K562 (cell line): Measurements from ENCODE around the gene BTBD1. TPM values are rescaled to one million over a fixed set of nuclear protein-coding genes. Genes with fewer than 3 reads are reported as not detected.

Source experiments
- COPS2 ChIP-seq: fragments of 450-650 bp; conservative IDR thresholded peaks from 2 replicates; pipeline ENCODE4 v1.6.1; 2016; ENCODE audit warnings: mild to moderate bottlenecking, moderate library complexity
- FUS ChIP-seq: fragments of 200-400 bp; formaldehyde crosslinking; optimal IDR thresholded peaks from 2 replicates; pipeline ENCODE3; 2017; ENCODE audit warnings: low read depth, low read length
- GATA2 ChIP-seq: sonication (generic); formaldehyde crosslinking; IDR thresholded peaks from 2 replicates; pipeline ENCODE4 v1.4.0; 2020; ENCODE audit warnings: mild to moderate bottlenecking, missing genetic modification reagents
- HNRNPL ChIP-seq: fragments of 200-400 bp; formaldehyde crosslinking; IDR thresholded peaks from 2 replicates; pipeline ENCODE4 v1.6.1; 2017; ENCODE audit warnings: low read depth, mild to moderate bottlenecking, low read length
- JUND ChIP-seq, 2 experiments: IDR thresholded peaks; 2 replicates in 1 of 2; 3 replicates in 1 of 2; pipeline ENCODE4 v1.6.1; 2011; ENCODE audit warnings: borderline replicate concordance in 2 of 2, low read depth in 2 of 2, low read length in 2 of 2, improper control_type of control experiment in 1 of 2, missing biosample characterization in 1 of 2, missing genetic modification characterization in 1 of 2, missing genetic modification reagents in 1 of 2
- MED1 ChIP-seq: sonication (generic); formaldehyde crosslinking; IDR thresholded peaks from 2 replicates; pipeline ENCODE4 v1.8.1; 2023; ENCODE audit warnings: missing genetic modification reagents, borderline replicate concordance
- MYBL2 ChIP-seq, 2 experiments: fragments of 450-650 bp in 1 of 2; sonication (generic) in 1 of 2; formaldehyde crosslinking in 1 of 2; IDR thresholded peaks; 2 replicates each; pipeline versions ENCODE4 v1.6.1 to v1.8.1; 2017 to 2022; ENCODE audit warnings: borderline replicate concordance in 1 of 2, inconsistent platforms in 1 of 2, low read depth in 1 of 2, mild to moderate bottlenecking in 1 of 2, missing genetic modification reagents in 1 of 2, moderate library complexity in 1 of 2
- POLR3A ChIP-seq: IDR thresholded peaks from 2 replicates; pipeline ENCODE4 v1.6.1; 2011; ENCODE audit warnings: borderline replicate concordance, mild to moderate bottlenecking, moderate library complexity; ENCODE audit not compliant: insufficient read length, insufficient read depth; ENCODE audit errors: extremely low read depth
- RREB1 ChIP-seq: fragments of 250-450 bp; sonication (Bioruptor Pico); IDR thresholded peaks from 2 replicates; pipeline ENCODE4 v1.4.0; 2020
- THRA ChIP-seq: fragments of 450-650 bp; IDR thresholded peaks from 2 replicates; pipeline ENCODE4 v1.6.1; 2017; ENCODE audit warnings: mild to moderate bottlenecking, moderate library complexity
- TOE1 ChIP-seq, 2 experiments: fragments of 450-650 bp in 1 of 2; sonication (generic) in 1 of 2; formaldehyde crosslinking in 1 of 2; IDR thresholded peaks; 2 replicates each; pipeline versions ENCODE4 v1.7.1 to v1.8.0; 2016 to 2022; ENCODE audit warnings: borderline replicate concordance in 2 of 2, mild to moderate bottlenecking in 2 of 2, antibody characterized with exemption in 1 of 2, inconsistent platforms in 1 of 2, low read depth in 1 of 2, missing genetic modification reagents in 1 of 2, moderate library complexity in 1 of 2
- WHSC1 ChIP-seq: IDR thresholded peaks from one replicate; pipeline ENCODE4 v1.6.1; 2012; ENCODE audit warnings: low read length, control low read depth, inconsistent platforms
- ZNF311 ChIP-seq: fragments of 250-450 bp; sonication (Bioruptor Pico); IDR thresholded peaks from 2 replicates; pipeline ENCODE4 v1.4.0; 2020; ENCODE audit warnings: mild to moderate bottlenecking, moderate library complexity
- ZNF436 ChIP-seq: fragments of 250-450, 450-650 bp; sonication (Bioruptor Pico); formaldehyde crosslinking; IDR thresholded peaks from 2 replicates; pipeline ENCODE4 v1.7.0; 2020; ENCODE audit warnings: mild to moderate bottlenecking
- polyA plus RNA-seq, 8 experiments: library from polyadenylated mRNA; depleted of rRNA in 4 of 8; stranded (reverse) in 5 of 8; unstranded in 3 of 8; fragments of >200 nt; fragmentation: Nextera tagmentation in 2 of 8; fragmentation: Illumina TruSeq in 1 of 8; extraction: Ambion mirVana in 2 of 8; extraction: Trizol in 1 of 8; gene quantifications; 2 replicates each; pipeline versions ENCODE4 v1.2.1 to v1.2.3, GENCODE V29; 2011 to 2014; ENCODE audit warnings: inconsistent platforms in 1 of 8, missing spikeins in 1 of 8
- total RNA-seq, 7 experiments: library from RNA; depleted of rRNA in 6 of 7; stranded (reverse); fragments of >200 nt in 6 of 7; fragmentation: Illumina TruSeq in 2 of 7; extraction: Trizol in 2 of 7; gene quantifications; 2 replicates each; pipeline versions ENCODE4 v1.2.1 to v1.2.3, GENCODE V29; 2011 to 2021; ENCODE audit warnings: low replicate concordance in 1 of 7

The BTBD1 gene
- total and polyA plus RNA-seq, 9 of the 15 experiments (the other 6 are each of a cell fraction or from before 2014, with no cell fraction given): 19.4 to 106 (median 90.4) TPM

GRCh38 chr15:83082730-83083386, 15.8 kb upstream of the BTBD1 start (continued):
- TF ChIP-seq POLR3A (no peak), MYBL2 (IDR thresholded peaks at IDR 0.05; ENCODE audit: low read depth) (no peak), MYBL2 (CRISPR knock-in tag; IDR thresholded peaks at IDR 0.05; ENCODE audit: borderline replicate concordance) (no peak), GATA2 (CRISPR knock-in tag) (peak; percentile 43; the same call in 1 of the 2 replicates), MED1 (no peak), THRA (no peak), RREB1 (CRISPR knock-in tag) (no peak), ZNF311 (no peak), TOE1 (IDR thresholded peaks at IDR 0.05; ENCODE audit: borderline replicate concordance) (no peak), TOE1 (CRISPR knock-in tag; IDR thresholded peaks at IDR 0.05; ENCODE audit: borderline replicate concordance, low read depth) (no peak), WHSC1 (no peak), COPS2 (no peak), JUND (IDR thresholded peaks at IDR 0.05; ENCODE audit: borderline replicate concordance, low read depth, low read length) (no peak), JUND (tag; IDR thresholded peaks at IDR 0.05; ENCODE audit: borderline replicate concordance, low read depth, low read length) (no peak), FUS (no peak), ZNF436 (CRISPR knock-in tag) (no peak), HNRNPL (no peak)
